HG02678 (cell line): ENCODE results near the gene GRIA1.
"Not testable (repeated sequence)": the region's sequence is repeated elsewhere in the genome, so short reads cannot be mapped to it uniquely, and the experiment has no call there.

Experiments used
- ATAC-seq: cut with Tn5 transposase; IDR thresholded peaks from one replicate; pipeline ENCODE4 v1.9.1; 2021; ENCODE audit warnings: mild to moderate bottlenecking, moderate library complexity; ENCODE audit not compliant: unreplicated experiment

The GRIA1 gene

DNA sequence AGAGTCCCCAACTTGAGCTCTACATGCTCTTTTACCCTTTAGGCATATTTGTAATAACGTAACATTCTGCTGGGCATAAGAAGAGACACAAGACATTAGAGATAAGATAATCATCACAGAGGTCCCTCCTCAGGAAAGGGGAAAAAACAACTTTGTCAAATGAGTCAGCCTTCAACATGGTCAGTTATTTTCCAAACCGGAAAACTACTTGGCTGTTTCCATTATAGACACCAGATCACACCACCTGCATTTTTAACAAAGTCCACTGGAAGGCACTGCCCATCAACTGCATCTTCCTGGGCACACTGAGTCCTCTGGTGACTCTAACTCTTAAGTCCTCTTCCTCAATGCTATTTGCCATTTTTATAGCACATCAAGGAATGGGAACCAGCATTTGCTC, 326.4 kb downstream of the GRIA1 start:
- no peak for ATAC-seq

DNA sequence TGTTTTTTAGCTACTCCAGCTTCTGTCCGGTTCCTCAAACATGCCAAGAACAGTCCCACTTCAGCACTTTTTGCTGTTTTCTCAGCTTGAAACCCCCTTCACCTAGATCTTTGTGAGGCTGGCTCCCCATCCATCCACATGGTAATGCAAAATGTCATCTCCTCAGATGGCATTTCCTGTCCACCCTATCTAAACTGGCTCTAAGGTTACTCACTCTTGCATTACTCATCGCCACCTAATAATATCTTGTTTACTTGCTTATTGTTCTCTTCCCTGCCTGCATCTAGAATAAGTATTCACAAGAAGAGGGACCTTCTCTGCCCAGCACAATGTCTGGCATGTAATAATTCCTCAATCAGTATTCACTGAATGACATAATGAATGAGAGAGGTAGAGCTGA, 328.2 kb downstream of the GRIA1 start:
- ATAC-seq, result no peak

DNA sequence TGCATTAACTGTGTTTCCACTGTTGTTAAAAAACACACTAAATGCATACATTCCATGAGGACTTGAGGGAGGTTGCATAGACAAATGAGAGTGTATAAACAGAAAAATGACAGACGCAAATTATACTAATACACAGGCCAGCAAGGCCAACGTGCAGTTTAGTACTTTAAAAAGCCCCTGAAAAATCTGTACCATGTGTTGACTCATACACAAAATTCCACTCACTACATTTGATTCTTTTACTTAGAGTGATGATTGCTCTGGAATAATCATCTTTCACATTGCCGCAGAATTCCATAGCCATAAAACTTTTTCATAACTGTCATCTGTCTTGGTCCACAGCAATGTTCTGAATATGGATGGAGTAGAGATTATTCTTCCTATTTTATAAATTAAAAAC, 332.6 kb downstream of the GRIA1 start:
- no peak for ATAC-seq

DNA sequence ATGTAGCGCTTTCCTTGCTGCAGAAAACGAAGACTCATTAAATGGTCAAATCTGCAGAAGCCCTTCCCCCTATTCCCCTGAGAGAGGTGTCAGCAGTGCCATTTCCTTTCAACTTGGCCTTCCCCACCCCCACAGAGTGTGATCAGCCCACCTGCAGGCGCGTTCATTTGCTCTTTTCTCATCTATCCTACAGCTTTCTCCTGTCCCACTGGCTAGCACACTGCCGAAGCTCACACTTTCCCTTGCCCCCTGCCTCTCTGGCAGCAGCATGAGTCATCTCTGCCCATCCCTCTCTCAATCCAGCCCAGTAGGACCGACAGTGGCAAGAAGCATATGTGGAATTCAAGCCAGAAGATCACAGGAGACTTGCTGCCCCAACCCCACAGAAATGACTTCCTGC, 334.4 kb downstream of the GRIA1 start:
- no peak for ATAC-seq

DNA sequence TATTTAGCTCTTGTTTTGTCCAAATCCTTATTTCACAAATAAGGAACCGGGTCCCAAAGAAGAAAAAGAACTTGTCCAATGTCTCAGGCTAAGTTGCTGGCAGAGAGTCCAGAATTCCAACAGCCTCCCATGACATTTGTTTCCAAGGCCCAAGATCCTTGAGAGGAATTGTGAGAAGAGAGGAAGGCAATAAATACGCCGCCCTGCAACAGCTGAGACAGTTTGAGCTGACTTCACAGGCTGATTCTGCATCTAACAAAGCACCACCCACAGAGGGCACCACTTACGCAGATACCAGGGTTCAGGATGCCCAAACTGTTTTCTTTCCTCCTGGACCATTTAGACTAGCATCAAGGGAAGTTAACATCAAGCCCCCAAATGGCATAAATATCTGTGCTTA, 336.9 kb downstream of the GRIA1 start:
- no peak for ATAC-seq

DNA sequence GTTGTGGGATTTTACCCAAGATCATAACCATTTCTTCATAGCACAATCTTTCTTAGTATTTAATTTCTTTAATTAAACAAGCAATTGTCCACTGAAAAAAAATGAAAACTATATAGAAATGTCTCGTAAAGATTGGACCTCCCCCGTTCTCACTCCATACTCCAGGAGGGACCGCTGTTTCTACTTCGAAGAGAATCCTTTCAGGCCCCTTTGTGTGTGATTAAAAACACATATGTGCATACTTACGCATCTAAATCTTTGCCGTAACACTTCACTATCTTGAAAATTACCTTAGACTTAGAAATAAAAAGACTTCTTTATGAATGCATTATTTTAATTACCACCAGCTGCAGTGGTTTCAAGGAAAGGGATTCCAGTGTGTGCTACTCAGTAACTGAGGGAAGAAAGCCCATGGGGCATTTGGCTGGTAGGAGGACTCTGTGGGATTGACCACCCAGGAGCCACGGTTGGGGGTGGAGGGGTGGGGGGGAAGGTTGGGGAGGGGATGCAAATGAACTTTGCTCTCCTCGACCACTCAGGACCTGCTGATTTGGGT, 339.1 kb downstream of the GRIA1 start:
- no peak for ATAC-seq

DNA sequence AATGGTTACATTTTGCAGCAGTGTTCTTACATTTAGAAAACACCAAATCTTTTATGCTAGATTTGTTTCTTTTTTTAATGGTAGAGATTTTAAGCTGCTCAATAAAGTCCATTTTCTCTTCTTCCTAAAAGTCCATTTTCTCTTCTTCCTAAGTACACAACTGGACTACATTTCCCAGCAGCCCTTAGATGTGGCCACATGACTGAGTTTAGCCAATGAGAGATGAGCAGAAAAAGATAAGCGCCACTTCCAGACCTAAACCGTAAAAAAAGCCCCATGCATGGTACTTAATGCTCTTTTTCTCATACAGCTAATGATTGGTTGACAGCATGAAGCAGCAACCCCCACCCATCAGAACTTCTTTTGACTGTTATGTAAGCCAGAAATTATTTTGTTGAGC, 341.5 kb downstream of the GRIA1 start:
- ATAC-seq, result peak; percentile 76

DNA sequence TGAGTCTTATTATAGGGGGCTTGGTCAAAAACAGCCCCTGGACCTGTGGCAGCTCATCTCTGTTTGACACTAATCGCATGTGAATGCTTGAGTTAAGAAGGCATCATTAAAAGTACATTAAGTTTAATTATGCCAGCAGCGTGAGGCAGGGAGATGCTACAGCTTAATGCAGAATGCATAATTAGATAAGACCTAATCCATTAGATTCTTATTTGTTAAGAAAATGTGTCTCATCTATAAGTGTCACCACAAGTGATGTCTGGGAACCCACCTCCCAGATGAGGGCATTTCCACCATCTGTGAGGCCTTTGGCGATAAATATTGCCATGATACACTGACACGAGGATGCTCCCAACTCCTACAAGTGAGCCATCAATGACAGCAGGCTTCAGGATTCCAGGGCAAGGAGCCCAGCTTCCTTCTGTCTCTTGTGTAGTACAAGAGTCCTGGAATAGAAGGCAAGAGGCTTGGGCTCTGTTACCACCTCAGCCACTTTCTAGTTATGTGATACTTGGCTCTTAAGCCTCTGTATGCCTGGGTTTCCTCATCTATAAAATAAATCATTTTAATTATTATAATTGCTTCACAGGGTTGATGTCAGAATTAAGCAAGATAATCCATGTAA, 345.5 kb downstream of the GRIA1 start:
- no peak for ATAC-seq

DNA sequence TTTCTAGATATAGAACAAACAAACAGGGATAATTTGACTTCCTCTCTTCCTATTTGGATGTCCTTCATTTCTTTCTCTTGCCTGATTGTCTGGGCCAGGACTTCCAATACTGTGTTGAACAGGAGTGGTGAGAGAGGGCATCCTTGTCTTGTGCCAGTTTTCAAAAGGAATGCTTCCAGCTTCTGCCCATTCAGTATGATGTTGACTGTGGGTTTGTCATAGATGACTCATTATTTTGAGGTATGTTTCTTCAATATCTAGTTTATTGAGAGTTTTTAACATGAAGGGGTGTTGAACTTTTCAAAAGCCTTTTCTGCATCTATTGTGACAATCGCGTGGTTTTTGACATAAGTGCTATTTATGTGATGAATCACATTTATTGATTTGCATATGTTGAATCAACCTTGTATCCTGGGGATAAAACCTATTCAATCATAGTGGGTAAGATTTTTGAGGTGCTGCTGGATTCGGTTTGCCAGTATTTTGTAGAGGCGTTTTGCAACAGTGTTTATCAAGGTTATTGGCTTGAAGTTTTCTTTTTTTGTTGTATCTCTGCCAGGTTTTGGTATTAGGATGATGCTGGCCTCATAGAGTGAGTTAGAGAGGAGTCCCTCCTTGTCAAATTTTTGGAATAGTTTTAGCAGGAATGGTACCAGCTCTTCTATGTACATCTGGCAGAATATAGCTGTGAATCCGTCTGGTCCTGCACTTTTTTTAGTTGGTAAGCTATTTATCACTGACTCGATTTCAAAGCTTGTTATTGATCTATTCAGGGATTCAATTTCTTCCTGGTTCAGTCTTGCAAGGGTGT, 359.0 kb downstream of the GRIA1 start:
- ATAC-seq, result not testable (repeated sequence)

DNA sequence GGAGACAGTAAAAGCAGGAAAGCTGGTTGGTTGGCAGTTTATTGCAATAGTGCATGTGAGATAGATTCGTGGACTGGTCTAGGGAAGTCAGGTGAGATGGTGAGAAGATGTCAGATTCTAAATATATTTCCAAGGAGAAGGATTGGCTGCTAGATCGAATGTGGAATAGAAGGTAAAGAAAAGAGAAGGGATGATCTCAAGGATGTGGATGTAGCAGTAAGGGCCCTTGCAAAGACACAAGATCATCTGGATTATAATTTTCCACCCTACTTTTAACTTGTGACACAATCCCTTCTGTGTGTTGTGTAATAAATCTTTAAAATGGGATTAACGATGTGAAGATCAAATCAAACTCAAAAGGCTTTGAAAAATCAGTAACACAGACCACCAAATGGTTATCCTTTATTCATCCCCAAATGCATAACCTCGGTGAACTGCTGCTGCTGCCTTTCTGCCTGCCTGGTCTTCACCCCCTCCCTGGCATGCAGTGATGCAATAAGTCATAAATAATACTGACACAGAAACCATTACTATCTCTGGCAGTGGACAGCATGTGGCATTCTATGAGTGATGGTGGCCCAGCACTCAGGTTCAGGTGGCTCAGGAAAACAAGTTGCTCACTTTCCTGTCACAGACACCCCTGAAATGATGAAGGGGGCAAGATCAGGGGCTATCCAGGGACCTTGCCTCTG, 369.9 kb downstream of the GRIA1 start:
- no peak for ATAC-seq

DNA sequence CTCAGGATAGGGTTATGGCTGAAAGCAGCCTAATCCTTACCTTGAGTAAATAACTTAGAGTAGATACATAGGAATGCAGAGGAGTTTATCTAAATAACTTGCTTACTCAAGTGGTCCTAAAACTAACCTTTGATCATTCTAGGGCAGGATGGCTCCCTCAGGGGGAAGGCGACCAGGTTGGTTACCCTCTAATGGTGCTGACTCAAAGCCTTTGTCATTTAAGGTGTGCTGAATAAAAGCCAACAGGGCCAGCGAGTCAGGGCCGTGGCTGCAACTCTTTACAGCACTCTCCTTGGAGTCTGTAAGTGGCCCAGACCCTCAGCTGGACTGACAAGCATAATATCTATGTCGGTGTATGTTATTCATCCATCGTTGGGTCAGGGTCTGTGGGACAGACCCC, 372.4 kb downstream of the GRIA1 start:
- not testable (repeated sequence) for ATAC-seq
